WERI-Rb-1 (cell line): ENCODE data around the gene NPAS2.

Experiments
- DNase-seq: peaks from one replicate; pipeline ENCODE4 v3.0.0-alpha.2; 2020
- H3K27ac ChIP-seq: fragments of 250-450 bp; sonication (Bioruptor Pico); 2 replicates; pipeline ENCODE4 v1.5.1; 2020; ENCODE audit warnings: mild to moderate bottlenecking, moderate library complexity
- H3K27me3 ChIP-seq: fragments of 250-450 bp; sonication (Bioruptor Pico); 2 replicates; pipeline ENCODE4 v1.5.1; 2021; ENCODE audit warnings: mild to moderate bottlenecking, low read depth, moderate library complexity; ENCODE audit not compliant: insufficient read depth, severe bottlenecking
- H3K36me3 ChIP-seq: fragments of 250-450 bp; sonication (Bioruptor Pico); 2 replicates; pipeline ENCODE4 v1.5.1; 2020; ENCODE audit warnings: mild to moderate bottlenecking, moderate library complexity
- H3K4me3 ChIP-seq: 2 replicates; pipeline ENCODE4 v1.5.1; 2011; ENCODE audit warnings: low read depth, mild to moderate bottlenecking, control low read depth, low read length
- H3K9me3 ChIP-seq: fragments of 250-450 bp; sonication (Bioruptor Pico); 2 replicates; pipeline ENCODE4 v1.5.1; 2021; ENCODE audit warnings: mild to moderate bottlenecking, moderate library complexity; ENCODE audit not compliant: severe bottlenecking
- CTCF ChIP-seq: IDR thresholded peaks from 2 replicates; pipeline ENCODE4 v1.5.1; 2011; ENCODE audit warnings: low read depth, mild to moderate bottlenecking, control low read depth, inconsistent platforms, low read length

Gene NPAS2

GRCh38 chr2:100857341-100857740 lies 37.4 kb downstream of the NPAS2 start:
- H3K27me3 ChIP-seq: peaks cover 22% of the 10 kb centered on the region
- no peaks in the 10 kb centered on the region for H3K36me3 ChIP-seq
- H3K27ac ChIP-seq: no peak overlapping the region
- no peak for TF ChIP-seq CTCF
- H3K9me3 ChIP-seq: no peaks in the 10 kb centered on the region
- DNase-seq: no peak
- H3K4me3 ChIP-seq: no peak overlapping the region

- Histone ChIP-seq H3K36me3 (no peaks in the 10 kb centered on the region), H3K9me3 (no peaks in the 10 kb centered on the region), H3K27ac (no peak overlapping the region), H3K4me3 (no peak overlapping the region), H3K27me3 (peaks cover 16% of the 10 kb centered on the region)
- DNase-seq: no peak
- no peak for TF ChIP-seq CTCF
Observed at GRCh38 chr2:100857915-100858314, 38.0 kb downstream of the NPAS2 start.

- TF ChIP-seq CTCF: no peak
- H3K27me3 ChIP-seq: peaks cover 15% of the 10 kb centered on the region
- no peak overlapping the region for H3K4me3 ChIP-seq
- H3K9me3 ChIP-seq: no peaks in the 10 kb centered on the region
- H3K36me3 ChIP-seq: no peaks in the 10 kb centered on the region
- DNase-seq: no peak
- H3K27ac ChIP-seq: no peak overlapping the region
Observed at GRCh38 chr2:100859902-100860301, 40.0 kb downstream of the NPAS2 start.

GRCh38 chr2:100861340-100861739 lies 41.4 kb downstream of the NPAS2 start:
- no peak for TF ChIP-seq CTCF
- Histone ChIP-seq H3K36me3 (no peaks in the 10 kb centered on the region), H3K27me3 (peaks cover 15% of the 10 kb centered on the region), H3K4me3 (no peak overlapping the region), H3K9me3 (no peaks in the 10 kb centered on the region), H3K27ac (no peak overlapping the region)
- no peak for DNase-seq

GRCh38 chr2:100862081-100862480 lies 42.1 kb downstream of the NPAS2 start:
- no peak for TF ChIP-seq CTCF
- no peak for DNase-seq
- Histone ChIP-seq H3K27me3 (peaks cover 15% of the 10 kb centered on the region), H3K9me3 (no peaks in the 10 kb centered on the region), H3K4me3 (no peak overlapping the region), H3K36me3 (no peaks in the 10 kb centered on the region), H3K27ac (no peak overlapping the region)

- TF ChIP-seq CTCF: no peak
- Histone ChIP-seq H3K9me3 (no peaks in the 10 kb centered on the region), H3K4me3 (no peak overlapping the region), H3K36me3 (no peaks in the 10 kb centered on the region), H3K27ac (no peak overlapping the region), H3K27me3 (peaks cover 3% of the 10 kb centered on the region)
- DNase-seq: no peak
Observed at GRCh38 chr2:100865816-100866460, 46.0 kb downstream of the NPAS2 start.
